PC-9 (cell line): ENCODE results near the gene DLG2.

Source experiments
- CTCF ChIP-seq: fragments of 200-600 bp; sonication (generic); conservative IDR thresholded peaks from 2 replicates; pipeline ENCODE4 v1.6.1; 2017; ENCODE audit warnings: mixed run types, antibody characterized with exemption, mild to moderate bottlenecking, moderate library complexity
- EZH2 ChIP-seq: fragments of 200-600 bp; sonication (generic); IDR thresholded peaks from 2 replicates; pipeline ENCODE4 v1.8.0; 2017; ENCODE audit warnings: antibody characterized with exemption, low read depth

GRCh38 chr11:83971063-83971462 lies 1656.1 kb downstream of the DLG2 start:
- TF ChIP-seq CTCF: no peak
- TF ChIP-seq EZH2: no peak
